ENCODE measurements around the gene CMTM1. TPM values are rescaled to one million over a fixed set of nuclear protein-coding genes. Genes with fewer than 3 reads are reported as not detected.
"Not testable (repeated sequence)": the region's sequence is repeated elsewhere in the genome, so short reads cannot be mapped to it uniquely, and the experiment has no call there.

The CMTM1 gene
- total RNA-seq, 3 donors from 2014 or later = 3.1 to 6.1 (median 4.8) TPM

GRCh38 chr16:66621973-66622372, 55.7 kb downstream of the CMTM1 start:
- no peak for TF ChIP-seq CTCF (IDR thresholded peaks at IDR 0.05)
- DNase-seq (no peak), ATAC-seq (no peak)
- no peaks in the 10 kb centered on the region for H3K9me3 ChIP-seq
- intact Hi-C loops (cut with DNase I, micrococcal nuclease) = no loop called here
- peaks cover 6% of the 10 kb centered on the region for H3K36me3 ChIP-seq (ENCODE audit: low read depth)
- H3K4me1 ChIP-seq (ENCODE audit: low read depth) = no peaks in the 10 kb centered on the region
- H3K4me3 ChIP-seq = no peak overlapping the region

GRCh38 chr16:66622863-66623262, 56.6 kb downstream of the CMTM1 start:
- Histone ChIP-seq H3K4me1 (ENCODE audit: low read depth) (no peaks in the 10 kb centered on the region), H3K4me3 (no peak overlapping the region), H3K9me3 (no peaks in the 10 kb centered on the region), H3K36me3 (ENCODE audit: low read depth) (peaks cover 6% of the 10 kb centered on the region)
- no peak for DNase-seq
- intact Hi-C loops (cut with DNase I, micrococcal nuclease) = no loop called here
- ATAC-seq = no peak
- no peak for TF ChIP-seq CTCF (IDR thresholded peaks at IDR 0.05)

GRCh38 chr16:66623755-66624154, 57.5 kb downstream of the CMTM1 start:
- TF ChIP-seq CTCF (IDR thresholded peaks at IDR 0.05) = no peak
- H3K9me3 ChIP-seq = no peaks in the 10 kb centered on the region
- H3K4me1 ChIP-seq (ENCODE audit: low read depth) = no peaks in the 10 kb centered on the region
- intact Hi-C loops (cut with DNase I, micrococcal nuclease) = no loop called here
- ATAC-seq (no peak), DNase-seq (no peak)
- peaks cover 6% of the 10 kb centered on the region for H3K36me3 ChIP-seq (ENCODE audit: low read depth)
- no peak overlapping the region for H3K4me3 ChIP-seq

GRCh38 chr16:66627611-66628378, 61.6 kb downstream of the CMTM1 start:
- intact Hi-C loops (cut with DNase I, micrococcal nuclease); H3K4me3 ChIP-seq; ATAC-seq; DNase-seq; H3K4me1 ChIP-seq (ENCODE audit: low read depth); H3K9me3 ChIP-seq; H3K36me3 ChIP-seq (ENCODE audit: low read depth): not testable (repeated sequence)

Other genes with a start within 250 kb of the CMTM1 start
- 10 to 100 TPM in 2 of 3 donors, 1 to 10 TPM in 1; 5.5 to 17.0 (median 10.2) TPM for gene CDH5, start 199.7 kb upstream of the CMTM1 start, total RNA-seq
- gene BEAN1, start 139.1 kb upstream of the CMTM1 start, total RNA-seq = under 1 TPM in 1 of 3 donors, not detected in 2; 0.22 TPM
- gene TK2, start 16.3 kb upstream of the CMTM1 start, total RNA-seq = 10 to 100 TPM; 14.4 to 29.4 (median 17.8) TPM
- 10 to 100 TPM; 26.9 to 42.0 (median 29.1) TPM for gene CKLF, start 13.9 kb upstream of the CMTM1 start, total RNA-seq
- under 1 TPM in 1 of 3 donors, not detected in 2; 0.46 TPM for gene CMTM2, start 13.0 kb downstream of the CMTM1 start, total RNA-seq
- gene CMTM3, start 38.3 kb downstream of the CMTM1 start, total RNA-seq = 10 to 100 TPM in 1 of 3 donors, 1 to 10 TPM in 2; 3.1 to 15.9 (median 9.3) TPM
- 100 to 1,000 TPM in 2 of 3 donors, 10 to 100 TPM in 1; 91.6 to 208 (median 155) TPM for gene CMTM4, start 130.3 kb downstream of the CMTM1 start, total RNA-seq
- gene DYNC1LI2, start 185.2 kb downstream of the CMTM1 start, total RNA-seq = 100 to 1,000 TPM; 153 to 249 (median 217) TPM
- gene TERB1, start 235.1 kb downstream of the CMTM1 start, total RNA-seq = under 1 TPM in 2 of 3 donors, not detected in 1; 0.28 to 0.32 TPM